ENCODE measurements around the gene SAMHD1. TPM values are rescaled to one million over a fixed set of nuclear protein-coding genes. Genes with fewer than 3 reads are reported as not detected.

SAMHD1 gene
- total RNA-seq, 3 donors from 2014 or later, result 146 to 380 (median 311) TPM

DNA sequence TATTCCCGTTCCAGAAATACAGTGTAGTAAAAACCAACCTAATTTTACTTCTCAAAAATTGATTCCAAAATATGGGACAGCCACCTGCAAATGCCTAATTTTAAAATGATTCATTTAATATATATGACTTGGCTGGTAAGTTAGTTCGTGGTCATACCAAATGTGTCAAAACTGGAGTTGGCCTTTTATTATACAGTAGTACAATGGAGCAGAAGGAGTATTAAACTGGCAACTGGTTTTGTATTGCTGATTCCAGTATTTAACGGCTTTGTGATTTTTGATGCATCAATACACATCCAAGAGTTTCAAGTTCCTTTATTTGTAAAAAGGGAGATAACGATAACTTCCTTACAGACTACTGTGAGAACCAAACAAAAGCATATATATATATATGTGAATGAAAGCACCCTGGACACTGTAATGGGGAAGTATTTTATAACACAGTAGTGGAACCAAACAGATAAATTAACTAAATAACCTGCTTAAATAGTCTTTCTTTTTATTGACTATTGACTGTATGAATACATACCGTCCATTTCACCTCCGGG, 24.8 kb downstream of the SAMHD1 start:
- intact Hi-C loops (cut with DNase I; ENCODE audit: low total_unique reads), result no loop called here
- Histone ChIP-seq H3K9me3 (no peaks in the 10 kb centered on the region), H3K36me3 (no peaks in the 10 kb centered on the region), H3K27ac (no peak overlapping the region), H3K4me1 (no peaks in the 10 kb centered on the region), H3K27me3 (no peaks in the 10 kb centered on the region), H3K4me3 (no peak overlapping the region)
- no peak for TF ChIP-seq POLR2A (IDR thresholded peaks at IDR 0.05)
- TF ChIP-seq, protein P1, sequence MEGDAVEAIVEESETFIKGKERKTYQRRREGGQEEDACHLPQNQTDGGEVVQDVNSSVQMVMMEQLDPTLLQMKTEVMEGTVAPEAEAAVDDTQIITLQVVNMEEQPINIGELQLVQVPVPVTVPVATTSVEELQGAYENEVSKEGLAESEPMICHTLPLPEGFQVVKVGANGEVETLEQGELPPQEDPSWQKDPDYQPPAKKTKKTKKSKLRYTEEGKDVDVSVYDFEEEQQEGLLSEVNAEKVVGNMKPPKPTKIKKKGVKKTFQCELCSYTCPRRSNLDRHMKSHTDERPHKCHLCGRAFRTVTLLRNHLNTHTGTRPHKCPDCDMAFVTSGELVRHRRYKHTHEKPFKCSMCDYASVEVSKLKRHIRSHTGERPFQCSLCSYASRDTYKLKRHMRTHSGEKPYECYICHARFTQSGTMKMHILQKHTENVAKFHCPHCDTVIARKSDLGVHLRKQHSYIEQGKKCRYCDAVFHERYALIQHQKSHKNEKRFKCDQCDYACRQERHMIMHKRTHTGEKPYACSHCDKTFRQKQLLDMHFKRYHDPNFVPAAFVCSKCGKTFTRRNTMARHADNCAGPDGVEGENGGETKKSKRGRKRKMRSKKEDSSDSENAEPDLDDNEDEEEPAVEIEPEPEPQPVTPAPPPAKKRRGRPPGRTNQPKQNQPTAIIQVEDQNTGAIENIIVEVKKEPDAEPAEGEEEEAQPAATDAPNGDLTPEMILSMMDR (IDR thresholded peaks at IDR 0.05), result no peak
- no peak for TF ChIP-seq POLR2AphosphoS5 (IDR thresholded peaks at IDR 0.05)
- DNase-seq (ENCODE audit: low spot score in 2 of 2), result no peak

DNA sequence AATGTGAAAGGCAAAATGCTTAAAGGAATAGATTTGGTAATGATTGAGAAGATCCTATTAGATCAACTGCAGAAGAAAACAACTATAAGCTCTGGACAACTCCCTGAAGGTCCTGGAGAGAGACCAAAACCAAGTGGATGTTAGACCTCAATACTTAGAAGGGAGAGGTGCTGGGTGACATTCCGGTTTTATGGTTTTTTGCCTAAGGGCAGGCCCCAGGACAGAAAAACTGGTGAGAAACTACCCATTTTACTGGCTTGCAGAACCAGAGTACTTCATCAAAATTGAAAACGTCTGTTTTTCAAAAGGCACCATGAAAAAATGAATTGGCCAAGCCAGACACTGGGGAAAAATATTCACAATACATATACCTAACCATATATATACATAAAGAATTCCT, 26.3 kb downstream of the SAMHD1 start:
- Histone ChIP-seq H3K36me3 (no peaks in the 10 kb centered on the region), H3K27ac (no peak overlapping the region), H3K4me3 (no peak overlapping the region), H3K4me1 (no peaks in the 10 kb centered on the region), H3K9me3 (no peaks in the 10 kb centered on the region), H3K27me3 (no peaks in the 10 kb centered on the region)
- DNase-seq (ENCODE audit: low spot score in 2 of 2), result no peak
- intact Hi-C loops (cut with DNase I; ENCODE audit: low total_unique reads), result no loop called here
- TF ChIP-seq, protein P1 (IDR thresholded peaks at IDR 0.05), result no peak
- no peak for TF ChIP-seq POLR2AphosphoS5 (IDR thresholded peaks at IDR 0.05)

DNA sequence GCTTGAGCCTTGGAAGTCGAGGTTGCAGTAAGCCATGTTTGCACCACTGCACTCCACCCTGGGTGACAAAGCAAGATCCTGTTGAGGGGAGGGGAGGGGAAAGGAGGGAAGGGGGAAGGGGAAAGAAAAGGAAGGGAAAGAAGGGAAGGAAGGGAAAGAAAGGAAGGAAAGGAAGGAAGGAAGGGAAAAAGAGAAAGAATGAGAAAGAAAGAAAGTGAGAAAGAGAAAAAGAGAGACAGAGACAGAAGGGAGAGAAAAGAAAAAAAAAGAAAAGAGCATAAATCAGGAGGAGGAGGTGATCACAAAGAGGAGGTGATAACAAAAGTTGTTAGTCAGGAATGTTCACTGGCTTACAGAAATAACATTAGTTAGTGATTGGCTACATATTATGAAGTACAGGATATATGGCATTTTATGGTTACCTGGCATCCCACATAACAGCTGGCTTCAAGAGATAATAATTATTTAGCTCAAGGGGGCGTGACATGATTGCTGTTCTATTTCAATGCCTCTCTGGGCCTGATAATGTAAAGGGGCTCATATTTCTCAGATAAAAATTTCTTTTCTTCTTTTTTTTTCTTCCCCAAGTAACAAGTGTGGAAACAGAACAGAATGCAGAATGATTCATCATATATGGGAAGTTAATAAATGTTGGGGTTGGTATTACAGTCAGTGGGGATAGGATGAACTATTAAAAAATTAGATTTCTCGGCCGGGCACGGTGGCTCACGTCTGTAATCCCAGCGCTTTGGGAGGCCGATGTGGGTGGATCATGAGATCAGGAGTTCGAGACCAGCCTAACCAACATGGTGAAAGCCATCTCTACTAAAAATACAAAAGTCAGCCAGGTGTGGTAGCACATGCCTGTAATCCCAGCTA, 27.1 kb downstream of the SAMHD1 start:
- H3K27me3 ChIP-seq, result no peaks in the 10 kb centered on the region
- no peaks in the 10 kb centered on the region for H3K36me3 ChIP-seq
- no peak for DNase-seq (ENCODE audit: low spot score in 2 of 2)
- intact Hi-C loops (cut with DNase I; ENCODE audit: low total_unique reads), result no loop called here
- no peak overlapping the region for H3K4me3 ChIP-seq
- H3K27ac ChIP-seq, result no peak overlapping the region
- no peaks in the 10 kb centered on the region for H3K4me1 ChIP-seq
- TF ChIP-seq, protein P1 (IDR thresholded peaks at IDR 0.05), result no peak
- no peak for TF ChIP-seq POLR2A (IDR thresholded peaks at IDR 0.05)
- no peak for TF ChIP-seq POLR2AphosphoS5 (IDR thresholded peaks at IDR 0.05)
- no peaks in the 10 kb centered on the region for H3K9me3 ChIP-seq

DNA sequence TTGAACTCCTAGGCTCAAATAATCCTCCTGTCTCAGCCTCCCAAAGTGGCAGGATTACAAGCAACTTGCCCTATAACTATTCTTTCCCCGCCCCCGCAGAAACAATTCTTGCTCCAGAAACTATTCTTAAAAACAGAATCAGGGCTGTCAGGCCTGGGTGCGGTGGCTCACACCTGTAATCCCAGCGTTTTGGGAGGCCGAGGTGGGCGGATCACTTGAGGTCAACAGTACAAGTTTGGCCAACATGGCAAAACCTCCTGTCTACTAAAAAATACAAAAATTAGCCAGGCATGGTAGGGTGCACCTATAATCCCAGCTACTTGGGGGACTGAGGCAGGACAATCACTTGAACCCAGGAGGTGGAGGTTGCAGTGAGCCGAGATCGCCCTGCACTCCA, 31.2 kb downstream of the SAMHD1 start:
- H3K4me1 ChIP-seq, result no peaks in the 10 kb centered on the region
- peak overlapping the region in 1 of 2 donors; percentile 10 for H3K27ac ChIP-seq
- intact Hi-C loops (cut with DNase I; ENCODE audit: low total_unique reads), result no loop called here
- H3K36me3 ChIP-seq, result no peaks in the 10 kb centered on the region
- H3K9me3 ChIP-seq, result no peaks in the 10 kb centered on the region
- H3K4me3 ChIP-seq, result no peak overlapping the region
- H3K27me3 ChIP-seq, result no peaks in the 10 kb centered on the region
- no peak for DNase-seq (ENCODE audit: low spot score in 2 of 2)
- TF ChIP-seq POLR2A (IDR thresholded peaks at IDR 0.05) (no peak), POLR2AphosphoS5 (IDR thresholded peaks at IDR 0.05) (no peak)
- TF ChIP-seq, protein P1 (IDR thresholded peaks at IDR 0.05), result no peak

DNA sequence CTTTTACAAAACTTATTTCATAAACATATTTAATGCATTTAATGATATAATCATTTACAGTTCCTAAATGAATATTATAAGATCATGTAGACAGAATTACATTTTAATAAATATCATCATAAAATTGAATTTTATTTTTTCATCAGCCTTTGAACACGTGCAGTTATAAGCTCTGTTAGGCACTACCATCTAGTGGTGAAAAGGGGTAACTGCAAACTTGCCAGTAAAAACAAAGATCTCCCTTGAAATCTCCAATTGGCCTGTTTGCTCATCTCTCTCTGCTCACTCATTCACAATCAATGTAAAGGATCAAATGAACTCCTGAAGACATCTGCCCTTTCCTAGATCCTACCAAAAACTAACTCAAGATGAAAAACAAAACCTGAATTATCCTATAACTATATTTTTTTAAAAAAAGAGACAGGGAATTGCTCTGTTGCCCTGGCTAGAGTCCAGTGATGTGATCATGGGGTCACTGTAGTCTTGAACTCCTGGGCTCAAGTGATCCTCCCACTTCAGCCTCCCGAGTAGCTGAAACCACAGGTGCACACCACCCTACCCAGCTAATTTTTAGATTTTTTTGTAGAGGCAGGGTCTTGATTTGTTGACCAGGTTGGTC, 31.7 kb downstream of the SAMHD1 start:
- Histone ChIP-seq H3K4me3 (no peak overlapping the region), H3K4me1 (no peaks in the 10 kb centered on the region), H3K27ac (peak overlapping the region in 1 of 2 donors; percentile 10), H3K27me3 (no peaks in the 10 kb centered on the region), H3K9me3 (no peaks in the 10 kb centered on the region), H3K36me3 (no peaks in the 10 kb centered on the region)
- no peak for TF ChIP-seq POLR2AphosphoS5 (IDR thresholded peaks at IDR 0.05)
- TF ChIP-seq, protein P1 (IDR thresholded peaks at IDR 0.05), result peak; percentile 73 to 92 (median 83)
- intact Hi-C loops (cut with DNase I; ENCODE audit: low total_unique reads), result no loop called here
- DNase-seq (ENCODE audit: low spot score in 2 of 2), result no peak
